ENCODE results near the gene TTC21A. TPM values are rescaled to one million over a fixed set of nuclear protein-coding genes. Genes with fewer than 3 reads are reported as not detected.

TTC21A gene
- total and polyA plus RNA-seq, 4 experiments from 2014 or later = 1.1 to 3.9 (median 3.0) TPM; not detected in 1

GRCh38 chr3:39086144-39086543 is 21.3 kb upstream of the TTC21A start:
- H3K27ac ChIP-seq (ENCODE audit: low read depth, low read length) = no peak overlapping the region
- ChIA-PET CTCF (ENCODE audit: partially characterized antibody) (interaction anchor here (1.4 to 2.1 kb wide), 4 partner anchors 18 to 207 kb away, joined by 5 to 8 read pairs (median 6); no protein-coding TSS in a partner anchor), POLR2A (ENCODE audit: partially characterized antibody) (no interaction called here)
- H3K4me1 Mint-ChIP-seq = peaks cover 0 to 2% (median under 1%) of the 10 kb centered on the region in 4 donors
- H3K9me3 ChIP-seq (ENCODE audit: control insufficient read depth in 1 of 2, low read length in 2 of 2) = no peaks in the 10 kb centered on the region
- H3K27me3 Mint-ChIP-seq = no peaks in the 10 kb centered on the region
- H3K4me3 Mint-ChIP-seq = no peak overlapping the region
- DNase-seq = no peak
- no peaks in the 10 kb centered on the region for H3K27me3 ChIP-seq (ENCODE audit: insufficient read depth, low read length)
- H3K36me3 Mint-ChIP-seq = peaks cover 47 to 82% of the 10 kb centered on the region in 2 donors
- H3K27ac Mint-ChIP-seq = peak overlapping the region in 1 of 7 donors; percentile 28
- H3K4me3 ChIP-seq (ENCODE audit: low read length in 2 of 2) = no peak overlapping the region
- intact Hi-C loops (cut with micrococcal nuclease) = no loop called here
- H3K4me1 ChIP-seq (ENCODE audit: insufficient read depth, low read length) = no peaks in the 10 kb centered on the region
- H3K9me3 Mint-ChIP-seq = no peaks in the 10 kb centered on the region
- H3K36me3 ChIP-seq (ENCODE audit: insufficient read depth, low read length) = peaks cover 46% of the 10 kb centered on the region

- Histone ChIP-seq H3K36me3 (ENCODE audit: insufficient read depth, low read length) (peaks cover 51% of the 10 kb centered on the region), H3K4me1 (ENCODE audit: insufficient read depth, low read length) (no peaks in the 10 kb centered on the region), H3K27ac (ENCODE audit: low read depth, low read length) (no peak overlapping the region), H3K9me3 (ENCODE audit: control insufficient read depth in 1 of 2, low read length in 2 of 2) (no peaks in the 10 kb centered on the region), H3K27me3 (ENCODE audit: insufficient read depth, low read length) (no peaks in the 10 kb centered on the region), H3K4me3 (ENCODE audit: low read length in 2 of 2) (no peak overlapping the region)
- intact Hi-C loops (cut with micrococcal nuclease) = no loop called here
- H3K9me3 Mint-ChIP-seq = peaks cover 0 to 3% (median 0%) of the 10 kb centered on the region in 8 donors
- POLR2A ChIA-PET (ENCODE audit: partially characterized antibody) = interaction anchor here (0.9 kb wide), 1 partner anchor 18 kb away, joined by 3 read pairs; no protein-coding TSS in a partner anchor
- H3K27ac Mint-ChIP-seq = peak overlapping the region in 3 of 7 donors; percentile 46 to 74 (median 70)
- no peak for DNase-seq
- no peak overlapping the region for H3K4me3 Mint-ChIP-seq
- H3K27me3 Mint-ChIP-seq = no peaks in the 10 kb centered on the region
- H3K4me1 Mint-ChIP-seq = no peaks in the 10 kb centered on the region
- H3K36me3 Mint-ChIP-seq = peaks cover 32 to 85% of the 10 kb centered on the region in 2 donors
- CTCF ChIA-PET (ENCODE audit: partially characterized antibody) = interaction anchor here (1.4 to 7.0 kb wide), 2 partner anchors 199 to 204 kb away, joined by 5 to 35 read pairs; no protein-coding TSS in a partner anchor
These were observed 19.0 kb upstream of the TTC21A start for GRCh38 chr3:39088456-39088855.

GRCh38 chr3:39088889-39089288 is 18.6 kb upstream of the TTC21A start:
- H3K27me3 ChIP-seq (ENCODE audit: insufficient read depth, low read length) = no peaks in the 10 kb centered on the region
- H3K27ac Mint-ChIP-seq = peak overlapping the region in 2 of 7 donors; percentile 49 to 53
- no peaks in the 10 kb centered on the region for H3K4me1 Mint-ChIP-seq
- no peaks in the 10 kb centered on the region for H3K27me3 Mint-ChIP-seq
- H3K27ac ChIP-seq (ENCODE audit: low read depth, low read length) = no peak overlapping the region
- intact Hi-C loops (cut with micrococcal nuclease) = no loop called here
- peaks cover 0 to 3% (median 0%) of the 10 kb centered on the region in 8 donors for H3K9me3 Mint-ChIP-seq
- H3K36me3 ChIP-seq (ENCODE audit: insufficient read depth, low read length) = peaks cover 53% of the 10 kb centered on the region
- no peak overlapping the region for H3K4me3 ChIP-seq (ENCODE audit: low read length in 2 of 2)
- H3K9me3 ChIP-seq (ENCODE audit: control insufficient read depth in 1 of 2, low read length in 2 of 2) = no peaks in the 10 kb centered on the region
- no peak overlapping the region for H3K4me3 Mint-ChIP-seq
- ChIA-PET CTCF (ENCODE audit: partially characterized antibody) (interaction anchor here (1.1 to 7.0 kb wide), 3 partner anchors 38 to 203 kb away, joined by 3 to 35 read pairs (median 5); no protein-coding TSS in a partner anchor), POLR2A (ENCODE audit: partially characterized antibody) (no interaction called here)
- no peak for DNase-seq
- peaks cover 31 to 87% of the 10 kb centered on the region in 2 donors for H3K36me3 Mint-ChIP-seq
- H3K4me1 ChIP-seq (ENCODE audit: insufficient read depth, low read length) = no peaks in the 10 kb centered on the region

GRCh38 chr3:39090922-39091321 is 16.6 kb upstream of the TTC21A start:
- no peaks in the 10 kb centered on the region for H3K27me3 ChIP-seq (ENCODE audit: insufficient read depth, low read length)
- Mint-ChIP-seq H3K36me3 (peaks cover 39 to 91% of the 10 kb centered on the region in 2 donors), H3K9me3 (peaks cover 0 to 3% (median 0%) of the 10 kb centered on the region in 8 donors), H3K27ac (peak overlapping the region in 2 of 7 donors; percentile 22 to 29), H3K4me3 (no peak overlapping the region), H3K27me3 (no peaks in the 10 kb centered on the region), H3K4me1 (no peaks in the 10 kb centered on the region)
- ChIA-PET POLR2A (ENCODE audit: partially characterized antibody) (no interaction called here), CTCF (ENCODE audit: partially characterized antibody) (interaction anchor here (7.0 kb wide), 1 partner anchor 197 kb away, joined by 35 read pairs; no protein-coding TSS in a partner anchor)
- DNase-seq = no peak
- no peak overlapping the region for H3K4me3 ChIP-seq (ENCODE audit: low read length in 2 of 2)
- no peaks in the 10 kb centered on the region for H3K4me1 ChIP-seq (ENCODE audit: insufficient read depth, low read length)
- H3K36me3 ChIP-seq (ENCODE audit: insufficient read depth, low read length) = peaks cover 64% of the 10 kb centered on the region
- H3K9me3 ChIP-seq (ENCODE audit: control insufficient read depth in 1 of 2, low read length in 2 of 2) = no peaks in the 10 kb centered on the region
- intact Hi-C loops (cut with micrococcal nuclease) = no loop called here
- no peak overlapping the region for H3K27ac ChIP-seq (ENCODE audit: low read depth, low read length)

GRCh38 chr3:39094851-39095677 is 12.4 kb upstream of the TTC21A start:
- Histone ChIP-seq H3K27ac (ENCODE audit: low read depth, low read length) (no peak overlapping the region), H3K4me3 (ENCODE audit: low read length in 2 of 2) (no peak overlapping the region), H3K9me3 (ENCODE audit: control insufficient read depth in 1 of 2, low read length in 2 of 2) (no peaks in the 10 kb centered on the region), H3K4me1 (ENCODE audit: insufficient read depth, low read length) (no peaks in the 10 kb centered on the region), H3K27me3 (ENCODE audit: insufficient read depth, low read length) (no peaks in the 10 kb centered on the region), H3K36me3 (ENCODE audit: insufficient read depth, low read length) (peaks cover 66% of the 10 kb centered on the region)
- Mint-ChIP-seq H3K27me3 (no peaks in the 10 kb centered on the region), H3K36me3 (peaks cover 26 to 91% of the 10 kb centered on the region in 2 donors), H3K27ac (peak overlapping the region in 3 of 7 donors; percentile 33 to 58 (median 48)), H3K4me1 (peaks cover 0 to 5% (median 0%) of the 10 kb centered on the region in 4 donors), H3K9me3 (peaks cover 0 to 3% (median 0%) of the 10 kb centered on the region in 8 donors), H3K4me3 (no peak overlapping the region)
- CTCF ChIA-PET (ENCODE audit: partially characterized antibody) = interaction anchor here (1.2 to 7.0 kb wide), 2 partner anchors 193 to 196 kb away, joined by 3 to 35 read pairs; no protein-coding TSS in a partner anchor
- intact Hi-C loops (cut with micrococcal nuclease) = no loop called here
- POLR2A ChIA-PET (ENCODE audit: partially characterized antibody) = interaction anchor here (1.4 kb wide), 1 partner anchor 55 kb away, joined by 3 read pairs; no protein-coding TSS in a partner anchor
- no peak for DNase-seq

- no peak overlapping the region for H3K4me3 ChIP-seq (ENCODE audit: low read length in 2 of 2)
- H3K27ac Mint-ChIP-seq = peak overlapping the region in 1 of 7 donors; percentile 68
- peaks cover 0 to 3% (median 0%) of the 10 kb centered on the region in 8 donors for H3K9me3 Mint-ChIP-seq
- no peaks in the 10 kb centered on the region for H3K27me3 ChIP-seq (ENCODE audit: insufficient read depth, low read length)
- POLR2A ChIA-PET (ENCODE audit: partially characterized antibody) = interaction anchor here (1.4 kb wide), 1 partner anchor 55 kb away, joined by 3 read pairs; no protein-coding TSS in a partner anchor
- intact Hi-C loops (cut with micrococcal nuclease) = no loop called here
- H3K27ac ChIP-seq (ENCODE audit: low read depth, low read length) = no peak overlapping the region
- CTCF ChIA-PET (ENCODE audit: partially characterized antibody) = interaction anchor here (0.7 to 14.8 kb wide), 4 partner anchors 27 to 194 kb away, joined by 3 to 170 read pairs (median 4); no protein-coding TSS in a partner anchor
- no peaks in the 10 kb centered on the region for H3K9me3 ChIP-seq (ENCODE audit: control insufficient read depth in 1 of 2, low read length in 2 of 2)
- H3K4me1 Mint-ChIP-seq = peaks cover 0 to 5% (median 0%) of the 10 kb centered on the region in 4 donors
- no peak for DNase-seq
- H3K27me3 Mint-ChIP-seq = no peaks in the 10 kb centered on the region
- H3K36me3 Mint-ChIP-seq = peaks cover 26 to 87% of the 10 kb centered on the region in 2 donors
- no peaks in the 10 kb centered on the region for H3K4me1 ChIP-seq (ENCODE audit: insufficient read depth, low read length)
- H3K4me3 Mint-ChIP-seq = no peak overlapping the region
- peaks cover 72% of the 10 kb centered on the region for H3K36me3 ChIP-seq (ENCODE audit: insufficient read depth, low read length)
These were observed 11.7 kb upstream of the TTC21A start for GRCh38 chr3:39095778-39096177.

GRCh38 chr3:39096775-39097174 is 10.7 kb upstream of the TTC21A start:
- Mint-ChIP-seq H3K27me3 (no peaks in the 10 kb centered on the region), H3K36me3 (peaks cover 26 to 82% of the 10 kb centered on the region in 2 donors), H3K4me1 (peaks cover 0 to 15% (median 6%) of the 10 kb centered on the region in 4 donors), H3K27ac (peak overlapping the region in 2 of 7 donors; percentile 45 to 75), H3K9me3 (peaks cover 0 to 3% (median 0%) of the 10 kb centered on the region in 8 donors), H3K4me3 (no peak overlapping the region)
- ChIA-PET POLR2A (ENCODE audit: partially characterized antibody) (interaction anchor here (0.8 kb wide), 1 partner anchor 52 kb away, joined by 3 read pairs; no protein-coding TSS in a partner anchor), CTCF (ENCODE audit: partially characterized antibody) (interaction anchor here (1.2 to 14.8 kb wide), 4 partner anchors 30 to 193 kb away, joined by 3 to 170 read pairs (median 4); no protein-coding TSS in a partner anchor)
- peaks cover 73% of the 10 kb centered on the region for H3K36me3 ChIP-seq (ENCODE audit: insufficient read depth, low read length)
- no peaks in the 10 kb centered on the region for H3K4me1 ChIP-seq (ENCODE audit: insufficient read depth, low read length)
- no peaks in the 10 kb centered on the region for H3K9me3 ChIP-seq (ENCODE audit: control insufficient read depth in 1 of 2, low read length in 2 of 2)
- no peaks in the 10 kb centered on the region for H3K27me3 ChIP-seq (ENCODE audit: insufficient read depth, low read length)
- intact Hi-C loops (cut with micrococcal nuclease) = no loop called here
- H3K27ac ChIP-seq (ENCODE audit: low read depth, low read length) = no peak overlapping the region
- no peak for DNase-seq
- H3K4me3 ChIP-seq (ENCODE audit: low read length in 2 of 2) = no peak overlapping the region
